ENCODE measurements around the gene ATP5PD.

The ATP5PD gene

GRCh38 chr17:75010683-75011400, 35.9 kb downstream of the ATP5PD start (continued):
- TF ChIP-seq ZNF654 (tag by site-specific recombination; IDR thresholded peaks at IDR 0.05; ENCODE audit: low read depth), result peak; percentile 49
- TF ChIP-seq ZSCAN5A (tag by site-specific recombination; IDR thresholded peaks at IDR 0.05), result no peak
- no peak for TF ChIP-seq ZNF24 (tag by site-specific recombination; IDR thresholded peaks at IDR 0.05)
- no peak for TF ChIP-seq ZNF510 (tag by site-specific recombination; IDR thresholded peaks at IDR 0.05; ENCODE audit: insufficient replicate concordance)
- no peak for TF ChIP-seq ZNF423 (tag by site-specific recombination; IDR thresholded peaks at IDR 0.05)
- no peak for TF ChIP-seq HIC1 (tag by site-specific recombination; IDR thresholded peaks at IDR 0.05)
- TF ChIP-seq ZNF629 (tag by site-specific recombination; IDR thresholded peaks at IDR 0.05), result peak; percentile 96
- TF ChIP-seq ZBTB8A (tag by site-specific recombination; IDR thresholded peaks at IDR 0.05), result peak; percentile 59
- peak; percentile 94 for TF ChIP-seq ZNF335 (tag by site-specific recombination; conservative IDR thresholded peaks at IDR 0.05)
- TF ChIP-seq SP2 (tag by site-specific recombination; IDR thresholded peaks at IDR 0.05), result peak; percentile 33
- no peak for TF ChIP-seq ZNF37A (tag by site-specific recombination; IDR thresholded peaks at IDR 0.05)
- TF ChIP-seq ZNF488 (tag by site-specific recombination; IDR thresholded peaks at IDR 0.05), result no peak
- TF ChIP-seq ZNF18 (tag by site-specific recombination; IDR thresholded peaks at IDR 0.05), result no peak
- TF ChIP-seq ZNF394 (tag by site-specific recombination; IDR thresholded peaks at IDR 0.05; ENCODE audit: borderline replicate concordance), result peak; percentile 91

- CTCF ChIA-PET, result interaction anchor here (0.6 to 4.3 kb wide), 8 partner anchors 16 to 624 kb away, joined by 3 to 62 read pairs (median 3); partner anchors contain the start of genes ARMC7 and SMIM5
- peak overlapping the region; percentile 41; the same call in 1 of the 2 replicates for H3K27ac ChIP-seq (ENCODE audit: extremely low read depth, low read depth, low read length)
- TF ChIP-seq ELK4 (IDR thresholded peaks at IDR 0.05; ENCODE audit: borderline replicate concordance, low read depth, low read length), result no peak
- no peak for TF ChIP-seq ZNF623 (tag by site-specific recombination; IDR thresholded peaks at IDR 0.05)
- no peak for TF ChIP-seq ZNF596 (tag by site-specific recombination; IDR thresholded peaks at IDR 0.05)
- TF ChIP-seq IKZF3 (tag by site-specific recombination; IDR thresholded peaks at IDR 0.05), result peak; percentile 57; the same call in 1 of the 2 replicates
- 0 out of 2 replicates have a peak, but pooled peaks have one; percentile 13 for TF ChIP-seq MZF1 (tag by site-specific recombination; IDR thresholded peaks at IDR 0.05; ENCODE audit: borderline replicate concordance)
- no peak for TF ChIP-seq ZNF248 (tag by site-specific recombination; IDR thresholded peaks at IDR 0.05)
- TF ChIP-seq HOXD13 (CRISPR knock-in tag; IDR thresholded peaks at IDR 0.05; ENCODE audit: borderline replicate concordance), result no peak
- no peak for TF ChIP-seq ZNF571 (tag by site-specific recombination; IDR thresholded peaks at IDR 0.05)
- no peak for TF ChIP-seq ZBTB49 (tag by site-specific recombination; IDR thresholded peaks at IDR 0.05; ENCODE audit: low read depth)
- no peak for TF ChIP-seq ZSCAN18 (tag by site-specific recombination; IDR thresholded peaks at IDR 0.05)
Observed at GRCh38 chr17:75009139-75009724, 37.5 kb downstream of the ATP5PD start.

More at GRCh38 chr17:75009139-75009724, 37.5 kb downstream of the ATP5PD start:
- Histone ChIP-seq H3K4me1 (ENCODE audit: control insufficient read depth, insufficient read depth, low read length) (peaks cover 26% of the 10 kb centered on the region), H3K9me3 (ENCODE audit: control insufficient read depth, insufficient read depth, low read depth, low read length) (no peaks in the 10 kb centered on the region), H3K36me3 (ENCODE audit: control insufficient read depth in 2 of 2, insufficient read depth in 1 of 2, low read length in 2 of 2) (peaks cover 0 to 7% of the 10 kb centered on the region in 2 experiments; a peak in 1 of 3 replicates), H3K4me3 (ENCODE audit: low read depth, low read length) (no peak overlapping the region)
- POLR2A ChIA-PET, result interaction anchor here (0.6 to 1.6 kb wide), 4 partner anchors 19 to 23 kb away, joined by 3 to 9 read pairs (median 4); partner anchors contain the start of gene CDR2L
